ENCODE measurements around the gene TCF7L1.
"Not testable (repeated sequence)": the region's sequence is repeated elsewhere in the genome, so short reads cannot be mapped to it uniquely, and the experiment has no call there.

The TCF7L1 gene

DNA sequence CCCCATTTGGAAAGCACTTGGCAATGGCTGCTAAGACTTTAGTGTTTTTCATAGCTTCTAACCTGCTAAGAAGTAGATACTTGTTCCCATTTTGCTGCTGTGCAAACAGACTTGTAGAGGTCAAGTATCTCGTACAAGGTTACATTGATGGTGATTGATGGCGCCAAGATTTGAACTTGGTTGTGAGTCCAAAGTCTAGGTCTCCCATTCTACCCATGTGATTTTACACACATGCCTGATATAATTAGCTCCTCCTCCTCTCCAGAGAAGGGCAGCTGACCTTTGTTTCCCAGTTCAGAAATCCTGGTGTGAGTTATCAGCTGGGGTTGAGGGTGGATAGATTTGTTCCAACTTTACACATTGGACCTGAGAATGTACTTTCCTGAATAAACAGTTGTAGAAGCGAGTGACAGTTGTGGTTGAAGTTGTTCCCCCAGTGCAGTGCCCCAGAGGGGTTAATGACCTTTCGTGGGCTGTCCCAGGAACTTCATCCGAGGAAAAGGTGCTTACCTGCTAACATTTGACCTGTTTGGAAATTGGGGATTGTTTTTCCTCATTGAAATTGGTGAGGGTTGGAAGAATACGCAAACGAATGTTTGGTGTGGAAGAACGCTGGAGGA lies 10.4 kb downstream of the TCF7L1 start:
- Mint-ChIP-seq H3K4me1 (ENCODE audit: low read depth) (no peaks in the 10 kb centered on the region), H3K36me3 (ENCODE audit: low read depth) (no peaks in the 10 kb centered on the region), H3K27me3 (peaks cover 30% of the 10 kb centered on the region), H3K4me3 (no peak overlapping the region), H3K9me3 (no peaks in the 10 kb centered on the region), H3K27ac (no peak overlapping the region)
- intact Hi-C loops (cut with micrococcal nuclease) = no loop called here

GRCh38 chr2:85145116-85145820 lies 12.1 kb downstream of the TCF7L1 start:
- Mint-ChIP-seq H3K9me3 (no peaks in the 10 kb centered on the region), H3K36me3 (ENCODE audit: low read depth) (no peaks in the 10 kb centered on the region), H3K27me3 (peaks cover 16% of the 10 kb centered on the region), H3K4me1 (ENCODE audit: low read depth) (no peaks in the 10 kb centered on the region), H3K27ac (no peak overlapping the region), H3K4me3 (no peak overlapping the region)
- intact Hi-C loops (cut with micrococcal nuclease) = no loop called here

GRCh38 chr2:85148190-85148589 lies 15.0 kb downstream of the TCF7L1 start:
- H3K9me3 Mint-ChIP-seq = no peaks in the 10 kb centered on the region
- peaks cover 7% of the 10 kb centered on the region for H3K27me3 Mint-ChIP-seq
- H3K4me3 Mint-ChIP-seq = no peak overlapping the region
- intact Hi-C loops (cut with micrococcal nuclease) = no loop called here
- H3K27ac Mint-ChIP-seq = no peak overlapping the region
- H3K36me3 Mint-ChIP-seq (ENCODE audit: low read depth) = no peaks in the 10 kb centered on the region
- no peaks in the 10 kb centered on the region for H3K4me1 Mint-ChIP-seq (ENCODE audit: low read depth)

DNA sequence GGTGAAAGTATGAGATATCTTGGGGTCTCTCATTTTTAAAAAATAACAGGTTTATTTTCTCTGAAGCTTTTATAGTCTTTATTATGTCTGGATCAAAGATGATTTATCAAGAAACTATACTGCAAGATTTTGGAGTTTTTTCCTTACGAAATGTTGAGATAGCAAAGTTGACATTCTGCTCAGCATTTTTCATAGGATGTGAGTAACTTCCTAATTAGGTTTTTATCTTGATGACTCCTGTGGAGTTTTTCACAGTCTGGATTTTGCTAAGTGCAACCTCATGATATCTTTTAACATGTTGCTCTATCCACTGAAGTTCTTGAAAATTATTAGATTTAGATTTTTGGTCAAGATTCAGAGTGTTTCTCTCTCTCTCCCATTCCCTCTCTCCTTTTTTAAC lies 17.8 kb downstream of the TCF7L1 start:
- Mint-ChIP-seq H3K4me3 (no peak overlapping the region), H3K9me3 (no peaks in the 10 kb centered on the region), H3K27me3 (peaks cover 8% of the 10 kb centered on the region), H3K27ac (no peak overlapping the region), H3K36me3 (ENCODE audit: low read depth) (no peaks in the 10 kb centered on the region), H3K4me1 (ENCODE audit: low read depth) (no peaks in the 10 kb centered on the region)
- intact Hi-C loops (cut with micrococcal nuclease) = no loop called here

- intact Hi-C loops (cut with micrococcal nuclease) = no loop called here
- no peaks in the 10 kb centered on the region for H3K9me3 Mint-ChIP-seq
- no peak overlapping the region for H3K27ac Mint-ChIP-seq
- H3K27me3 Mint-ChIP-seq = peaks cover 5% of the 10 kb centered on the region
- H3K4me1 Mint-ChIP-seq (ENCODE audit: low read depth) = no peaks in the 10 kb centered on the region
- no peak overlapping the region for H3K4me3 Mint-ChIP-seq
- no peaks in the 10 kb centered on the region for H3K36me3 Mint-ChIP-seq (ENCODE audit: low read depth)
Observed at GRCh38 chr2:85152895-85153294, 19.7 kb downstream of the TCF7L1 start.

- H3K9me3 Mint-ChIP-seq = no peaks in the 10 kb centered on the region
- intact Hi-C loops (cut with micrococcal nuclease) = no loop called here
- no peak overlapping the region for H3K27ac Mint-ChIP-seq
- H3K27me3 Mint-ChIP-seq = peaks cover 3% of the 10 kb centered on the region
- no peak overlapping the region for H3K4me3 Mint-ChIP-seq
- no peaks in the 10 kb centered on the region for H3K36me3 Mint-ChIP-seq (ENCODE audit: low read depth)
- H3K4me1 Mint-ChIP-seq (ENCODE audit: low read depth) = no peaks in the 10 kb centered on the region
Observed at GRCh38 chr2:85154048-85154753, 21.0 kb downstream of the TCF7L1 start.

GRCh38 chr2:85155082-85155481 lies 21.9 kb downstream of the TCF7L1 start:
- H3K9me3 Mint-ChIP-seq; intact Hi-C loops (cut with micrococcal nuclease); H3K4me1 Mint-ChIP-seq (ENCODE audit: low read depth); H3K27ac Mint-ChIP-seq; H3K4me3 Mint-ChIP-seq; H3K36me3 Mint-ChIP-seq (ENCODE audit: low read depth); H3K27me3 Mint-ChIP-seq: not testable (repeated sequence)

GRCh38 chr2:85156153-85156552 lies 23.0 kb downstream of the TCF7L1 start:
- Mint-ChIP-seq H3K4me3 (no peak overlapping the region), H3K4me1 (ENCODE audit: low read depth) (no peaks in the 10 kb centered on the region), H3K36me3 (ENCODE audit: low read depth) (no peaks in the 10 kb centered on the region), H3K9me3 (no peaks in the 10 kb centered on the region), H3K27ac (no peak overlapping the region), H3K27me3 (peaks cover 3% of the 10 kb centered on the region)
- intact Hi-C loops (cut with micrococcal nuclease) = no loop called here

DNA sequence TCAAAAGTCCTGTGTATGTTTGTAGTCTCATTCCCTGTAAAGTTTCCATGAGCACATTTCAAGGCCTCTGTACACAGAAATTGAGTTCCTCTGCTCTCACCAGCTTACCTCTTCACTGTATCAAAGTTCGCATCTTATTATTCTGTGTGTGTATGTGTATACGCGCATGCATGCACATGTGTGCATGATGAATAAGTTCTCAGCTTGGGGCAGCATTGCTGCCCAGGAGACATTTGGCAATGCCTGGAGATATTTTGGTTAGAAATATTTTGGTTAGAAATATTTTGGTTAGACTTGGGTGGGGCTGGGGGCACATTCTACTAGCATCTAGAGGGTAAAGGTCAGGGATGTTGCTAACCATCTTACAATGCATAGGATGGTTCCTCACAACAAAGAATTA lies 23.4 kb downstream of the TCF7L1 start:
- Mint-ChIP-seq H3K36me3 (ENCODE audit: low read depth) (no peaks in the 10 kb centered on the region), H3K27me3 (peaks cover 3% of the 10 kb centered on the region), H3K4me1 (ENCODE audit: low read depth) (no peaks in the 10 kb centered on the region), H3K4me3 (no peak overlapping the region), H3K27ac (no peak overlapping the region), H3K9me3 (no peaks in the 10 kb centered on the region)
- intact Hi-C loops (cut with micrococcal nuclease) = no loop called here

DNA sequence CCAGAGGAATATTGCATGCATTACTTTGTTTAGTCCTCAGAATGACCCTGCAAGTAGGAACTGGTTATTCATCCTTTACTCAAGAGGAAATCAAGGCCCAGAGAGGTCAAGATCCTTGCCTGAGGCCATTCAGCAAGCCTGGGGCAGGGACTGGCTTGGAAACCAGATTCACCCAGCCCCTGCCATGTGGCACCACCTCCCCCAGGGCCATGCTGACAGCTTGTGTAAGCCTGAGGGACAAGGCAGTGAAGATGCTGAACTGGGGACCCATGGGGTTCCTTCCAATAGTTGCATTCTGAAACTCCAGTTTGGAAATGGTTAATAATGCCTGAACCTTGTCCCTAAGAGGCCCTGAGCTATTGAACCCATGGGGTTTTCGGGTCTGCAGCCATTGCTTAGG lies 24.2 kb downstream of the TCF7L1 start:
- Mint-ChIP-seq H3K4me1 (ENCODE audit: low read depth) (no peaks in the 10 kb centered on the region), H3K4me3 (no peak overlapping the region), H3K9me3 (no peaks in the 10 kb centered on the region), H3K36me3 (ENCODE audit: low read depth) (no peaks in the 10 kb centered on the region), H3K27me3 (peaks cover 2% of the 10 kb centered on the region), H3K27ac (no peak overlapping the region)
- intact Hi-C loops (cut with micrococcal nuclease) = no loop called here

- Mint-ChIP-seq H3K4me1 (ENCODE audit: low read depth) (no peaks in the 10 kb centered on the region), H3K27me3 (peaks cover 2% of the 10 kb centered on the region), H3K4me3 (no peak overlapping the region), H3K36me3 (ENCODE audit: low read depth) (no peaks in the 10 kb centered on the region), H3K27ac (no peak overlapping the region), H3K9me3 (no peaks in the 10 kb centered on the region)
- intact Hi-C loops (cut with micrococcal nuclease) = no loop called here
Observed at GRCh38 chr2:85158559-85159273, 25.5 kb downstream of the TCF7L1 start.

DNA sequence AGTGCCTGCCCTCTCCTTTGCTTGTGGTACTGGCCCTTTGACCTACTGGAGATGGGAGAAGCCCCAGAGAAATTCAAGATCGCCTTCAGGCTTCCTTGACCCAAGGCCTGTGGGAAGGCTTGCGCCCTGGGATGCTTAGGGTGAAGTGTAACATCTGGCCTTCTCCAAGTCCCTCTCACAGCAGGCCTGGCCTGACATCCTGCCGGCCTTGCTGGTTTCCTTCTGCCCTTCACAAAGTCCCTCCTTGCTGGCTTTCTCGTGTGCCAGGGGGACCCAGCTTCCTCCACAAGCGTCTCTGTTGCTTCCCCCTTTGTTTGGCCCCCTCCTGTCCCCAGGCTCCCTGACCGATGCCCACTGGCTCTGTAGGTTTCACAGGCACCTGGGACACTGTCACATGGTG lies 26.4 kb downstream of the TCF7L1 start:
- Mint-ChIP-seq H3K27me3 (peaks cover 3% of the 10 kb centered on the region), H3K9me3 (no peaks in the 10 kb centered on the region), H3K4me3 (no peak overlapping the region), H3K36me3 (ENCODE audit: low read depth) (no peaks in the 10 kb centered on the region), H3K27ac (no peak overlapping the region), H3K4me1 (ENCODE audit: low read depth) (no peaks in the 10 kb centered on the region)
- intact Hi-C loops (cut with micrococcal nuclease) = no loop called here

GRCh38 chr2:85160966-85161960 lies 28.1 kb downstream of the TCF7L1 start:
- Mint-ChIP-seq H3K27me3 (peaks cover 6% of the 10 kb centered on the region), H3K36me3 (ENCODE audit: low read depth) (no peaks in the 10 kb centered on the region), H3K4me1 (ENCODE audit: low read depth) (no peaks in the 10 kb centered on the region), H3K9me3 (no peaks in the 10 kb centered on the region), H3K27ac (no peak overlapping the region), H3K4me3 (no peak overlapping the region)
- intact Hi-C loops (cut with micrococcal nuclease) = no loop called here

Measured in dendritic cell treated with granulocyte-macrophage colony-stimulating factor and Interleukin-4, amounts not matched to agents 40 ng/mL and 50 ng/mL, for 4 days (primary cell).